Endothelial cell of umbilical vein (primary cell): Measurements from ENCODE around the gene CD300LF. TPM values are rescaled to one million over a fixed set of nuclear protein-coding genes. Genes with fewer than 3 reads are reported as not detected.

Source experiments
- BruUV-seq: library from RNA; stranded (reverse); fragments of 400-500 nt; replicated peaks from 2 replicates; lab custom pipeline; 2021; lab: Mats Ljungman, UMichigan
- CTCF ChIA-PET: fragments of 300-600, 350-600 bp; sonication (Branson Sonifier 250); formaldehyde crosslinking; loops from one replicate; lab custom pipeline; 2021; ENCODE audit warnings: antibody characterized with exemption, inconsistent platforms; lab: Charles Lee
- POLR2A ChIA-PET: fragments of 300-600, 350-600 bp; sonication (Branson Sonifier 250); formaldehyde crosslinking; loops from one replicate; lab custom pipeline; 2021; ENCODE audit warnings: antibody characterized with exemption, inconsistent platforms; lab: Charles Lee
- DNase-seq: peaks from one replicate; pipeline ENCODE4 v3.0.0-alpha.2; 2011; ENCODE audit warnings: low read depth, low spot score
- FAIRE-seq: peaks from 2 replicates; lab custom pipeline; 2011; peaks lifted over from hg19 to GRCh38; lab: Jason Lieb, UNC
- H2AFZ ChIP-seq: 2 replicates; pipeline ENCODE4 v1.6.0; 2012; ENCODE audit warnings: low read depth, low read length, control low read depth, inconsistent platforms
- H3K27ac ChIP-seq: 2 replicates; pipeline ENCODE4 v1.5.1; 2011; ENCODE audit warnings: low read depth, mild to moderate bottlenecking, control low read depth, low read length, moderate library complexity; ENCODE audit not compliant: insufficient read depth
- H3K27me3 ChIP-seq, 2 experiments: 2 replicates each; pipeline versions ENCODE4 v1.6.0 to v1.6.1; 2011; ENCODE audit warnings: low read length in 2 of 2, mixed read lengths in 1 of 2; ENCODE audit not compliant: control insufficient read depth in 2 of 2, insufficient read depth in 2 of 2
- H3K36me3 ChIP-seq, 2 experiments: 2 replicates in 1 of 2; 3 replicates in 1 of 2; pipeline ENCODE4 v1.5.1; 2011; ENCODE audit warnings: low read length in 2 of 2, mild to moderate bottlenecking in 1 of 2, moderate library complexity in 1 of 2; ENCODE audit not compliant: control insufficient read depth in 2 of 2, insufficient read depth in 2 of 2; ENCODE audit errors: extremely low read depth in 1 of 2
- H3K4me1 ChIP-seq: 3 replicates; pipeline ENCODE4 v1.5.1; 2011; ENCODE audit warnings: mild to moderate bottlenecking, low read length; ENCODE audit not compliant: control insufficient read depth, insufficient read depth; ENCODE audit errors: extremely low read depth
- H3K4me2 ChIP-seq: 2 replicates; pipeline ENCODE4 v1.6.1; 2011; ENCODE audit warnings: low read length, control low read depth, mixed read lengths; ENCODE audit not compliant: insufficient read depth
- H3K4me3 ChIP-seq, 3 experiments: fragments of 200-600 bp in 1 of 3; sonication (generic), shearing (Covaris generic) in 1 of 3; replicated peaks in 1 of 3; 2 replicates each; pipeline ENCODE4 v1.5.1; 2011 to 2016; ENCODE audit warnings: control low read depth in 3 of 3, low read length in 3 of 3, mild to moderate bottlenecking in 2 of 3, inconsistent platforms in 1 of 3, low read depth in 1 of 3, moderate library complexity in 1 of 3; ENCODE audit not compliant: insufficient read depth in 1 of 3
- H3K79me2 ChIP-seq: 2 replicates; pipeline ENCODE4 v1.6.0; 2012; ENCODE audit warnings: low read length, inconsistent platforms; ENCODE audit not compliant: control insufficient read depth, insufficient read depth
- H3K9ac ChIP-seq: replicated peaks from 2 replicates; pipeline ENCODE3; 2011; ENCODE audit warnings: low read length, control low read depth; ENCODE audit not compliant: insufficient read depth; ENCODE audit errors: extremely low read depth
- H3K9me1 ChIP-seq: replicated peaks from 3 replicates; pipeline ENCODE4 v1.6.0; 2011; ENCODE audit warnings: mild to moderate bottlenecking, low read length; ENCODE audit not compliant: control insufficient read depth, insufficient read depth; ENCODE audit errors: extremely low read depth
- H3K9me3 ChIP-seq: replicated peaks from 2 replicates; pipeline ENCODE4 v1.5.1; 2012; ENCODE audit warnings: low read length, inconsistent platforms; ENCODE audit not compliant: control insufficient read depth, insufficient read depth
- H4K20me1 ChIP-seq: replicated peaks from 2 replicates; pipeline ENCODE3; 2011; ENCODE audit warnings: mild to moderate bottlenecking, low read length; ENCODE audit not compliant: control insufficient read depth, insufficient read depth; ENCODE audit errors: extremely low read depth
- CTCF ChIP-seq, 2 donors: IDR thresholded peaks; 1 replicate in 1 of 2; 2 replicates in 1 of 2; pipeline ENCODE4 v1.5.1; 2011; ENCODE audit warnings: low read length in 2 of 2, mild to moderate bottlenecking in 2 of 2, moderate library complexity in 2 of 2, control low read depth in 1 of 2, inconsistent platforms in 1 of 2, low read depth in 1 of 2; ENCODE audit not compliant: insufficient read depth in 1 of 2; ENCODE audit errors: extremely low read depth in 1 of 2
- EZH2 ChIP-seq: IDR thresholded peaks from 2 replicates; pipeline ENCODE4 v1.6.1; 2012; ENCODE audit warnings: borderline replicate concordance, low read depth, mild to moderate bottlenecking, moderate library complexity, low read length, inconsistent platforms; ENCODE audit not compliant: severe bottlenecking
- FOS ChIP-seq: IDR thresholded peaks from 2 replicates; pipeline ENCODE4 v1.6.1; 2011; ENCODE audit warnings: mild to moderate bottlenecking, low read length, moderate library complexity, borderline replicate concordance; ENCODE audit not compliant: insufficient read depth
- GATA2 ChIP-seq: IDR thresholded peaks from 2 replicates; pipeline ENCODE4 v1.7.0; 2011; ENCODE audit warnings: low read depth, mild to moderate bottlenecking, moderate library complexity, mixed read lengths, low read length; ENCODE audit not compliant: insufficient read length, insufficient read depth
- JUN ChIP-seq: IDR thresholded peaks from 2 replicates; pipeline ENCODE4 v1.6.1; 2011; ENCODE audit warnings: borderline replicate concordance, low read depth; ENCODE audit not compliant: insufficient read length, insufficient read depth
- MAX ChIP-seq: IDR thresholded peaks from 2 replicates; pipeline ENCODE4 v1.6.1; 2011; ENCODE audit not compliant: insufficient read depth, insufficient read length
- MYC ChIP-seq: IDR thresholded peaks from one replicate; pipeline ENCODE4 v1.6.1; 2011; ENCODE audit warnings: mild to moderate bottlenecking, low read depth, low read length
- POLR2A ChIP-seq: IDR thresholded peaks from 2 replicates; pipeline ENCODE4 v1.6.1; 2012; ENCODE audit warnings: low read depth, mild to moderate bottlenecking, control low read depth, low read length
- POLR2AphosphoS5 ChIP-seq: IDR thresholded peaks from 2 replicates; pipeline ENCODE4 v1.6.1; 2012; ENCODE audit warnings: low read depth, mild to moderate bottlenecking, control low read depth, low read length, moderate library complexity; ENCODE audit not compliant: insufficient read depth
- dilution Hi-C: fragments of 300-500 bp; cut with MboI; formaldehyde crosslinking; loops from one replicate; pipeline ENCODE4 v1.15.0; 2019; ENCODE audit warnings: low sequenced_read_pairs; ENCODE audit not compliant: extremely low pct_ligation_motif_present
- intact Hi-C: fragments of 100-400 bp; cut with micrococcal nuclease; formaldehyde crosslinking; loops from one replicate; pipeline ENCODE4 v1.10.0; 2022
- polyA plus RNA-seq, 4 experiments: library from polyadenylated mRNA; depleted of rRNA in 3 of 4; stranded (reverse) in 3 of 4; unstranded in 1 of 4; fragments of >200 nt; gene quantifications; 2 replicates each; pipeline versions ENCODE4 v1.2.1 to v1.2.3, GENCODE V29; 2011 to 2012; ENCODE audit warnings: missing spikeins in 1 of 4
- total RNA-seq: library from RNA; stranded (reverse); gene quantifications from 2 replicates; pipeline ENCODE4 v1.2.3, GENCODE V29; 2021

CD300LF gene
- total and polyA plus RNA-seq, 2 donors (not counting 3 experiments of a cell fraction or from before 2014, with no cell fraction given) = not detected

GRCh38 chr17:74663561-74663960, 49.2 kb downstream of the CD300LF start:
- H3K27ac ChIP-seq = no peak overlapping the region
- H3K9ac ChIP-seq = no peak overlapping the region
- dilution Hi-C loops = no loop called here
- POLR2A ChIA-PET = no interaction called here
- no peaks in the 10 kb centered on the region for H4K20me1 ChIP-seq
- no peak for TF ChIP-seq EZH2
- no peak for TF ChIP-seq POLR2A
- TF ChIP-seq GATA2 = no peak
- no peak for TF ChIP-seq CTCF (IDR thresholded peaks at IDR 0.05; ENCODE audit: extremely low read depth in 1 of 2, insufficient read depth in 1 of 2, low read depth in 1 of 2, low read length in 2 of 2)
- TF ChIP-seq JUN = no peak
- TF ChIP-seq MAX = no peak
- TF ChIP-seq POLR2AphosphoS5 = no peak
- TF ChIP-seq FOS = no peak
- TF ChIP-seq MYC = no peak
- intact Hi-C loops = no loop called here
- H3K9me3 ChIP-seq = no peaks in the 10 kb centered on the region
- H2AFZ ChIP-seq = no peak overlapping the region
- H3K4me2 ChIP-seq = no peak overlapping the region
- H3K4me1 ChIP-seq = no peaks in the 10 kb centered on the region
- no peaks in the 10 kb centered on the region for H3K27me3 ChIP-seq
- H3K36me3 ChIP-seq = no peaks in the 10 kb centered on the region
- DNase-seq (no peak), FAIRE-seq (no peak)
- H3K9me1 ChIP-seq = no peaks in the 10 kb centered on the region
- CTCF ChIA-PET = no interaction called here
- BruUV-seq = no TSS peak
- no peaks in the 10 kb centered on the region for H3K79me2 ChIP-seq
- no peak overlapping the region for H3K4me3 ChIP-seq
